T47D (cell line): ENCODE measurements around the gene SNORC.

Experiments
- DNase-seq, 2 experiments: peaks; one replicate each; pipeline versions ENCODE4 v3.0.0 to v3.0.0-alpha.2; 2011 to 2012; ENCODE audit warnings: low read depth in 1 of 2, low spot score in 1 of 2
- JUND ChIP-seq: IDR thresholded peaks from 2 replicates; pipeline ENCODE4 v1.6.1; 2012; ENCODE audit warnings: low read depth
- in situ Hi-C: cut with HindIII; loops from 2 replicates; pipeline ENCODE4 v1.10.0; 2016; ENCODE audit warnings: low sequenced_read_pairs, low pct_unique_long_range_greater_than_20kb

SNORC gene

DNA sequence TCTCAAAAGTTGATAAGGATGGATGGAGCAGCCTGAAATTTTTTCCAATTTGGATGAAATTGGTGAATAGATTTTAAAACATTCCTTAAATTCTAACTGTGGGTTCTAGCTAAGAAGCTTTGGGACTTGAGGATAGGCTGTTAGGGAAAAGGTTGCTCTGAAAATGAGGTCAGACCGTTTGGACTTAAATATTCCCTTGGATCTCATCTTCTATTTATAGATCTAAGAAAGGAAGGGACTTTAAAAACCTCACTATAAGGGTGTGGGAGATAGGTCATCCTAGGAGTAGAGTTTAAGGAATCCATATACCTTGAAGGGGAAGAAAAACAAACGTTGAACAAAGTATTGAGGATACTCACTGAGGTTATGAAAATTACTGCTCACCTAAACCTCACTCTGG, 17.4 kb upstream of the SNORC start:
- TF ChIP-seq JUND = no peak
- in situ Hi-C loops = no loop called here
- no peak for DNase-seq

DNA sequence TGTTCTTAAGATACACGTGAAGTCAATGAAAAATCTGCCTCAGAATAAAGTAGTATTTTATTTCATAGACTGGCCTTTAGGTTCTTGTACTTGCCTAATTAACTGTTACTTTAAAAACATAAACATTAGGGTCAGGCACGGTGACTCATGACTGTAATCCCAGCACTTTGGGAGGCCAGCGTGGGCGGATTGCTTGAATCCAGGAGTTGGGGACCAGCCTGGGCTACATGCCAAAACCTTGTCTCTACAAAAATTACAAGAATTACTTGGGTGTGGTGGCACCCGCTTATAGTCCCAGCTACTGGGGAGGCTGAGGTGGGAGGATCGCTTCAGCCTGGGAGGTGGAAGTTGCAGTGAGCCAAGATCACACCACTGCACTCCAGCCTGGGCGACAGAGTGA, 16.0 kb upstream of the SNORC start:
- DNase-seq = no peak
- in situ Hi-C loops = no loop called here
- no peak for TF ChIP-seq JUND

GRCh38 chr2:232857158-232857563, 12.9 kb upstream of the SNORC start:
- no peak for DNase-seq
- no peak for TF ChIP-seq JUND
- in situ Hi-C loops = no loop called here

DNA sequence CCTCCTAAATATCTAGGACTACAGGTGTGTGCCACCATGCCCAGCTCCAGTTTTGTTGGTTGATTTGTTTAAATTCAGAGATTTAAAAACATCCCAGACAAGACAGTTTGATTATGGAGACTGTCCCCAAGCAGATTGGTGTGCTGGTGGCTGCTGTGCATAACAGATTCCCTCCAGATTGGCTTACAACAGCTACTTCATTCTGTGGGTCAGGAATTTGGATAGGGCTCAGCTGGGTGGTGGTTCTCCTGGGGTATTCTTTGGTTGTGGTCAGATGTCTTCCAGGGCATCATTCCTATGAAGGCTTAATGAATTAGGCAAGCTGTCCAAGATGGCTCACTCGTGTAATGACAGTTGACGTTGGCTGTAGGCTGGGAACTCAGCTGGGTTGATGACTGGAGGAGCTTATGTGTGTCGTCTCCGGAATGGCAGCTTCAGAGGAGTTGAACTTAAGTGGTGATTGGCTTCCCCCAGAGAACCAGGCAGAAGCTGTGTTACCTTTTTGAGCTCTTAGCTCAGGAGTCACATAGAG, 10.6 kb upstream of the SNORC start:
- in situ Hi-C loops = no loop called here
- no peak for DNase-seq
- TF ChIP-seq JUND = no peak

DNA sequence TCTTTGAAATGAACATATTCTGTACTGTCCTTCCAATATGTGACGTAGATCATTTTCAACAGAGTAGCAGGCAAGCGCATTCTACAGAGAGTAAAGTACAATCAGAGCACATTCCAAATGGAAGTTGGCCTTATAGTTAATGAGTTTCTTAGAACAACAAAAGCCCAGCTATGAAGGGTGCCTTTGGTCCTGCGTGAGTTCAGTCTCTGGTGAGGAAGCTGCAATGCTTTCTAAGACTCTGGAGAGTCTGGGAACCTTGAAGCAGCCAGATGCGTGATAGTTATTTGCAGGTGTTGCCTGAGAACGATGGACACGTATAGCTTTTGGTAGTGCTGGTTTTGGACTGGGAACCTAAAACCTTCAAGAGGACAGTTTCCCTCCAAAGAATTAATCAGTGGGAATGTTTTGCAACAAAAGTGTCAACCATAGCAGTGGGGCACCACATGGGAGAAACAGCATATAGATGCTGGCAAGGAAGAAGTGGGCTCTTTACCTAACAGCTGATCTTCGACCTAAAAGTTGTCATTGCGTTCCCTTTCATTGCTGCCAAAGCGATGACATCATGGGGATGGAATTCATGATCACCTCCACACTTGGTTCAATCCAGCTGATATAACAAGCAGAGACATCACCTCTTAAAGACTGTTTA, 9.3 kb upstream of the SNORC start:
- in situ Hi-C loops = no loop called here
- no peak for DNase-seq
- no peak for TF ChIP-seq JUND

DNA sequence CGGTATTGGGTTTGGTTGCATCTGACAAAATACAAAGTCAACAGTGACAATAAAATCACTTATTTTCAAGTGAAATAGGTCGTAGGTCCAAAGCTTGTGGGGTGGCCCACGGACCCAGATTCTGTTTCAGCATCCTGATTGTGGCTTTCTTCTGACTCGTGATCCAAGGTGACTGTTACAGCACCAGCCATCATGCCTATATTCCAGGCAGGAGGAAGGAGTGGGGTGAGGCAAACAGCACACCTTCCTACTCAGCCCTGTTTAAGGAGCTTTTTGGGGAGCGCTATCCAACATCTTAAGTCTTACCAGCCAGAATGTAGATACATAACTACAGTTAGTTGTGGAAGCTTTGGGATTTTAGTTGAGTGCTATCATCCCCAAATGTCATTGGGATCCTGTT, 8.7 kb upstream of the SNORC start:
- in situ Hi-C loops = no loop called here
- TF ChIP-seq JUND = no peak
- DNase-seq = no peak

DNA sequence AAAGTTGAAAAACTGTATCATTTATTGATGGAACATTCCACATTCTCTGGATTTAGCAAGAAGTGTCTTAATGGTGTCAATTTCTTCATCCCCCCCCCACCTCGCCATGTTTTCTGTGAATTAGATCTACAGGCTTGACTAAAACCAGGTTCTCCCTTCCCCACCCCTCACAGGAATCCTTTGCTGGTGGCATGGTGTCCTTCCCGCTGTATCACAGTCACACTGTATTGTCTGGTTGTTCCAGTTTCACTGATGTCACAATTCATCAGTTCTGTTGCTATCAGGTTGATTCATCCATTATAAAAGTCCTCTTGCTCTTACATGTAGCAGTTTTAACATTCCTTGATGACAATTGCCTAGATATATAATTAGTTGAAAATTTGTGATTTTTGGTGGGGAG, 6.1 kb upstream of the SNORC start:
- DNase-seq = no peak
- in situ Hi-C loops = no loop called here
- TF ChIP-seq JUND = no peak

GRCh38 chr2:232865165-232865564, 4.9 kb upstream of the SNORC start:
- DNase-seq = no peak
- TF ChIP-seq JUND = no peak
- in situ Hi-C loops = no loop called here

- in situ Hi-C loops = no loop called here
- DNase-seq = no peak
- TF ChIP-seq JUND = no peak
Observed at GRCh38 chr2:232866104-232866503, 4.0 kb upstream of the SNORC start.

DNA sequence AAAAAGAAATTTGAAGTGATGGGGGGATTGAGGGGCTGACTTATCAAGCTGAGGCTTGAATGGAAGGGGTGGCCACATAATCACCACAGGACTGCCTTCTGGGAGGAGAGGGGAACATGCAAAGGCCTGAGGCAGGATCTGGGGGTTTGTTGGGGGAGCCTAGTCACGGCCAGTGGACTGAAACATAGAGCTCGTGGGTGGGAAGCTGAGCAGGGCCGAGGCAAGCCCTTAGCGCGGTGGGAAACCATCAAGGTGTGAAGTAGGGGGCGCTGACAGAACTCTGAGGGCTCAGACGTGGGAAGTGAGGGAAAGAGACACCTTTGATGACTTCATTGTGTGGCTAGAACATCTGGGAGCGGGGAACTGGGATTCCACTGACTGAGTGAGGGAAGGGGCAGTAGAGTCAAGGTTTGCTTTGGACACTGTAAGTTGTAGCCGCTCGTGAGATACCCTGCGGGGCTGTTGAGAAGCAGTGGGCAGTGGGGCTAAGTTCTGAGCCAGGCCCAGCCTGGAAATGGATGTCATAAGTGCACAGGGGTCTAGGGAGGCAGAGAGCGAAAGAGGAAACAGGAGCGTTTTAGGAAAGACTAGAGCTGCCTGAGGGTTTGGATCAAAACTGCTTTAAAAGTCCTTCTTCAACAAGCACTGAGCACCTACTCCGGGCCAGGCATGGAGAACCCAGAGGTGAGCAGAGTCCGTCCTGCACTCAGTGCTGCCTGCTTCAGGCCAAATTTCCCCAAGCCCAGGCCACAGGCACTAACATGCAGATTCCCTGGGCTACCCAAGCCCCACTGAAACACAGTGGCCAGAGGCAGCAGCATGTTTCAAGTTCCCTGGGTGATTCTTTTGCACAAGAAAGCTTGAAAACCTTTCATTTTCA, 686 bp upstream of the SNORC start:
- TF ChIP-seq JUND = no peak
- in situ Hi-C loops = no loop called here
- no peak for DNase-seq

GRCh38 chr2:232870766-232871371, 805 bp downstream of the SNORC start:
- in situ Hi-C loops = no loop called here
- DNase-seq = no peak
- no peak for TF ChIP-seq JUND

DNA sequence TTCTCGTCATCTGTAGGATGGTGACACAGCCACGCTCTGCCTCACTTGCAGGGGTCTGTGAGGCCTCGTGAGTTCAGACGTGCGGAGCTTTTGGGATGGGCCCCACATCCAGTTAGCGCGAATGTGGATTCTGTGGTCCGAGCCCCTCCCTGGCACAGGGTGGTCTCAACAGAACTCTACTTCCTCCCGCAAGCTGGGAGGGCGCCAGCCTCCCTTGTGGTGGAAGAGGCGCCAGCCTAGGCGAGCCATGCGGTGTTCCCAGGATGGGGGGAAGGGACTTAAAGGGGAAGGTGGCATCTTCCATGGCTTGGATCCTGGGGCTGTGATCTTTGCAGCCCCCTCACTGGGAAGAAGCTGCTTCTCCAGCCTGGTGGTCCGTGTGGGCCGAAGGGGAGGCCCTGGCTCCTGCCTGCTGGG, 1.4 kb downstream of the SNORC start:
- TF ChIP-seq JUND = no peak
- in situ Hi-C loops = no loop called here
- DNase-seq = no peak

DNA sequence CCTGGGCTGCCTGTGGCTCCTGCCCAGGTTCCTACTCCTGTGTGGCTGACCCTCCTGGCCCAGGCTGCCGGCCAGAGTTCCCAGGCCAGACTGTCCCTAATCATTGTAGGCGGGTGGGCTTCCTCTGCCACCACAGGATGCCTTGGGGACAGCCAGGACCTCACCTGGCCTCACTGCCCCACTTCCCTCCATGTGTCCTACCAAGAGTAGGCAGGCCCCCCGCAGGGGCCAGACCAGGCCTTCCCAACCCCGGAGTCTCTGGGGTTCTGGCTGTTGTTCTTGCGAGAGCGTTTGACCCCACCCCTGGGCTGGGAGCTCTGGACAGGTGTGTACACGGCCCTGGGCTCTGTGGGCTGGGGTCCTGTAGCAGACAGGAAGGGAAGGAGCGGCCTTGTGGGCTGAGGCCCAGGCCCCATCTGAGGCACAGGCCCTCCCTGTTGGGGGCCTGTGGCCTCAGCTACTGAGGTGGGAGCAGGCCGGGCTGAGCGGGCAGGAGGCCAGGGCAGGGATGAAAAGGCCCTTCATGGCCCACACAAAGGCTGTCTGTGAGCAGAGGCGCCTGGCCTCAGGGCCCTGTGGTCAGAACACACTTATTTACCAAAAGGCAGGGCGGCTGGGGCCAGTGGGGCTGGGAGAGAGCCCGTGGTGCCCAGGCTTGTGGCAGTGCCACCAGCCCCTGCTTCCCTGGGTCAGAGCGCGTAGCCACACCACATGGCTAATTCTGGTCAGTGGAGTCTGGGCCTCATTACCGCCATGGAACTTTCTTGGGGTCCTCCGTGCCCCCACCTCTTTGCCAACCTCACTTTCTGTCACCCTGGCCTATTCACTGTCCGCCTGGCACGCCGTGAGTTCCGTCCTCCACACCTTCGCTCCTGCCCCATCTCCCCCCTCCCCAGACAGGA, 2.0 kb downstream of the SNORC start:
- in situ Hi-C loops = no loop called here
- DNase-seq = no peak

More for the DNA sequence above, 2.0 kb downstream of the SNORC start:
- no peak for TF ChIP-seq JUND
